PC-9 (cell line): ENCODE data around the gene FOXD3.

ENCODE experiments used
- EZH2 ChIP-seq: fragments of 200-600 bp; sonication (generic); IDR thresholded peaks from 2 replicates; pipeline ENCODE4 v1.8.0; 2017; ENCODE audit warnings: antibody characterized with exemption, low read depth
- TF ChIP-seq, protein P1 (sequence below): fragments of 200-600 bp; sonication (generic); conservative IDR thresholded peaks from 2 replicates; pipeline ENCODE4 v1.6.1; 2017; ENCODE audit warnings: mixed run types, antibody characterized with exemption, mild to moderate bottlenecking, moderate library complexity

DNA sequence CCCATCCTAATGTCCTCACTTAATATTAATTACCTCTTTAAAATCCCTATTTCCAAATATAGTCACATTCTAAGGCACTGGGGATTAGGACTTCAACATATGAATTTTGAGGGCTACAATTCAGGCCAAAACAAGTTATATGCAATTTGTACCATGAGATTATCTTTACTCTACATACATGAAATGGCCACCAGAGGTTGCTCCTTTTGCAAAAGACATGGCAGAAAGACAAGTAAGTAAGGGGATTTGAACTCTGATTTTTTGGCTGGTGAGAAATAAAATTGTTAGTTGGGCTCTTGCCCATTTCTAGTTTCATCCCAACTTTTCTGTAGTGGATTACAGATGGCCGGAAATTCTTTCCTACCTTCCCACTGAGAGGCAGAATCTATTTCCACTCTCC, 40.2 kb downstream of the FOXD3 start:
- TF ChIP-seq, protein P1, sequence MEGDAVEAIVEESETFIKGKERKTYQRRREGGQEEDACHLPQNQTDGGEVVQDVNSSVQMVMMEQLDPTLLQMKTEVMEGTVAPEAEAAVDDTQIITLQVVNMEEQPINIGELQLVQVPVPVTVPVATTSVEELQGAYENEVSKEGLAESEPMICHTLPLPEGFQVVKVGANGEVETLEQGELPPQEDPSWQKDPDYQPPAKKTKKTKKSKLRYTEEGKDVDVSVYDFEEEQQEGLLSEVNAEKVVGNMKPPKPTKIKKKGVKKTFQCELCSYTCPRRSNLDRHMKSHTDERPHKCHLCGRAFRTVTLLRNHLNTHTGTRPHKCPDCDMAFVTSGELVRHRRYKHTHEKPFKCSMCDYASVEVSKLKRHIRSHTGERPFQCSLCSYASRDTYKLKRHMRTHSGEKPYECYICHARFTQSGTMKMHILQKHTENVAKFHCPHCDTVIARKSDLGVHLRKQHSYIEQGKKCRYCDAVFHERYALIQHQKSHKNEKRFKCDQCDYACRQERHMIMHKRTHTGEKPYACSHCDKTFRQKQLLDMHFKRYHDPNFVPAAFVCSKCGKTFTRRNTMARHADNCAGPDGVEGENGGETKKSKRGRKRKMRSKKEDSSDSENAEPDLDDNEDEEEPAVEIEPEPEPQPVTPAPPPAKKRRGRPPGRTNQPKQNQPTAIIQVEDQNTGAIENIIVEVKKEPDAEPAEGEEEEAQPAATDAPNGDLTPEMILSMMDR: no peak
- no peak for TF ChIP-seq EZH2
